Pancreas (tissue), 10 donors: ENCODE results near the gene BTD. TPM values are rescaled to one million over a fixed set of nuclear protein-coding genes. Genes with fewer than 3 reads are reported as not detected.

Experiments
- ATAC-seq, 4 donors: fragments of 200-7000 bp; cut with Tn5 transposase; one replicate each; pipeline versions ENCODE4 v1.8.0 to v1.9.1; 2020; ENCODE audit warnings: mild to moderate bottlenecking in 4 of 4, moderate library complexity in 4 of 4
- DNase-seq, 6 donors: peaks; one replicate each; pipeline ENCODE4 v3.0.0-alpha.2; 2020
- FAIRE-seq: peaks from 2 replicates; lab custom pipeline; 2012; peaks lifted over from hg19 to GRCh38; lab: Jason Lieb, UNC
- H3K27ac ChIP-seq, 4 donors: fragments of 200-600 bp; sonication (generic); 1 replicate in 3 of 4; 2 replicates in 1 of 4; pipeline versions ENCODE4 v1.5.0 to v1.8.0; 2020
- H3K27me3 ChIP-seq, 4 donors: fragments of 200-600 bp; one replicate each; pipeline ENCODE4 v1.8.0; 2021
- H3K36me3 ChIP-seq, 3 donors: fragments of 200-600 bp; sonication (generic) in 1 of 3; one replicate each; pipeline versions ENCODE4 v1.5.0 to v1.8.0; 2020 to 2021
- H3K4me1 ChIP-seq, 3 donors: fragments of 200-600 bp; one replicate each; pipeline ENCODE4 v1.8.0; 2021
- H3K4me3 ChIP-seq, 4 donors: fragments of 200-600 bp; sonication (generic) in 2 of 4; one replicate each; pipeline versions ENCODE4 v1.5.0 to v1.8.0; 2020 to 2021
- H3K9me3 ChIP-seq, 4 donors: fragments of 200-600 bp; one replicate each; pipeline ENCODE4 v1.8.0; 2021
- WGBS, 2 donors: extraction: QIAGEN DNeasy Blood & Tissue Kit; methylation state at CpG; one replicate each; pipeline ENCODE4 v1.1.7; 2013; 5-methylcytosine and 5-hydroxymethylcytosine counted together
- intact Hi-C, 3 donors: fragments of 100-400 bp; cut with DNase I; formaldehyde crosslinking; loops; one replicate each; pipeline versions ENCODE4 v1.11.1 to v1.14.2; 2022
- polyA plus RNA-seq, 2 donors: library from polyadenylated mRNA; stranded (reverse); fragments of 200-250 nt; gene quantifications; one replicate each; pipeline ENCODE4 v1.2.3, GENCODE V29; 2013
- total RNA-seq, 6 donors: library from RNA; stranded (reverse); fragmentation: NEBNext Ultra II Directional in 4 of 6; extraction: Animal tissue kit (Norgen Biotek cat#: 25700) in 4 of 6; gene quantifications; one replicate each; pipeline versions ENCODE4 v1.2.1 to v1.2.4, GENCODE V29; 2021 to 2023
- TF ChIP-seq, protein P1 (sequence below), 4 donors: fragments of 200-600 bp; sonication (generic) in 3 of 4; IDR thresholded peaks; one replicate each; pipeline versions ENCODE4 v1.5.0 to v1.8.0; 2021; ENCODE audit warnings: antibody characterized with exemption in 4 of 4
- donor health status: healthy with polysubstance abuse.
- donor health status: DM: no; HTN: no; CAD: no; lungs with moderate emphysema.
- donor health status: DM: no; HTN: no; CAD: no.
- donor health status: control.
- donor health status: control.
- donor health status: Bipolar disorder and iron deficiency.
- donor health status: DM: yes; HTN: yes; CAD: no.
- donor health status: DM: no; HTN: no; CAD: no.
- donor health status: DM: no; HTN: no; CAD: no.
- donor health status: DM: yes; HTN: yes; CAD: no.

The BTD gene
- total and polyA plus RNA-seq, 8 donors = 6.2 to 22.0 (median 15.6) TPM

DNA sequence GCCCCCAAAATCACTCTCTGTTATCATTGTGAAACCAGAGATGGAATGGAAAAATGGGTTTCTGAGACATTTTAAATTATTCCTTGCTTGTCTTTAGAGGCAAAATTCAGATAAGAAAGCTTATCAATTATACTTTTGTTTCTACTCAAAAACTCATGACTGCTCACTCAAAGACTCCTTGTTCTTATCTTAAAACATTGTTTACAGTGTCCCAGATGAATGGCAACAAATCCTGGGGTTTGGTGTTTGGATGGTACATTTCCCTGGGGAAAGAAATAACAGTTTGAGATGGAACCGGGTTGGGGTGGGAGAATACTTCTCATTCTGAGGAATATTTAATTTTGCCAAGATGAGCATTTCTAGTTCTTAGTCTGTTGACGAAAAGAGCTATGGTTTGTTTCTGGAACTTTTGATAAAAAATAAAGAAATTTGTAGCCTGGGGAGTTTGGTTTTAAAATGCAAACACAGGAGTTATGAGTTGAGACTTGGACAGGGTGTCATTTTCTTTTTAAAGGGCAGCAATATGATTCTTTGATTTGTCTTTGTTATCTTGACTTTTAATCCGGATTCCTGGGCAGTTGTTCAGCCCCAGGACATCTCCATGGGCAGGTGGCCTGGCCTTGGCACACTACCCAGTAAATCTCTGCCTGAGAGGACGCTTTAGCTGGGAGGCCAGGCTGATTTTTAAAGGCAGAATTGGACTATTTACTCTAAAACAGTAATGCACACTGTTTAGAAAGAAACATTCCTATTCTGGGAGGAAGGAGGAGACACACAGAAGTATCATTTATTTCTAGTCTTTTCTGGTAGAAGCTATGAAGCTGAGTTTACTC is 32.4 kb downstream of the BTD start:
- ATAC-seq (peak in 2 of 4 donors; percentile 21 to 26), DNase-seq (no peak), FAIRE-seq (no peak)
- intact Hi-C loops = no loop called here
- no peaks in the 10 kb centered on the region for H3K36me3 ChIP-seq
- H3K27me3 ChIP-seq = no peaks in the 10 kb centered on the region
- H3K27ac ChIP-seq = peak overlapping the region in 1 of 4 donors; percentile 38
- H3K9me3 ChIP-seq = no peaks in the 10 kb centered on the region
- TF ChIP-seq, protein P1, sequence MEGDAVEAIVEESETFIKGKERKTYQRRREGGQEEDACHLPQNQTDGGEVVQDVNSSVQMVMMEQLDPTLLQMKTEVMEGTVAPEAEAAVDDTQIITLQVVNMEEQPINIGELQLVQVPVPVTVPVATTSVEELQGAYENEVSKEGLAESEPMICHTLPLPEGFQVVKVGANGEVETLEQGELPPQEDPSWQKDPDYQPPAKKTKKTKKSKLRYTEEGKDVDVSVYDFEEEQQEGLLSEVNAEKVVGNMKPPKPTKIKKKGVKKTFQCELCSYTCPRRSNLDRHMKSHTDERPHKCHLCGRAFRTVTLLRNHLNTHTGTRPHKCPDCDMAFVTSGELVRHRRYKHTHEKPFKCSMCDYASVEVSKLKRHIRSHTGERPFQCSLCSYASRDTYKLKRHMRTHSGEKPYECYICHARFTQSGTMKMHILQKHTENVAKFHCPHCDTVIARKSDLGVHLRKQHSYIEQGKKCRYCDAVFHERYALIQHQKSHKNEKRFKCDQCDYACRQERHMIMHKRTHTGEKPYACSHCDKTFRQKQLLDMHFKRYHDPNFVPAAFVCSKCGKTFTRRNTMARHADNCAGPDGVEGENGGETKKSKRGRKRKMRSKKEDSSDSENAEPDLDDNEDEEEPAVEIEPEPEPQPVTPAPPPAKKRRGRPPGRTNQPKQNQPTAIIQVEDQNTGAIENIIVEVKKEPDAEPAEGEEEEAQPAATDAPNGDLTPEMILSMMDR (IDR thresholded peaks at IDR 0.05) = no peak
- 13 to 23% methylated on average over 4 of the region's 4 CpGs for WGBS, 2 donors
- peaks cover 0 to 26% (median 17%) of the 10 kb centered on the region in 3 donors for H3K4me1 ChIP-seq
- H3K4me3 ChIP-seq = no peak overlapping the region

DNA sequence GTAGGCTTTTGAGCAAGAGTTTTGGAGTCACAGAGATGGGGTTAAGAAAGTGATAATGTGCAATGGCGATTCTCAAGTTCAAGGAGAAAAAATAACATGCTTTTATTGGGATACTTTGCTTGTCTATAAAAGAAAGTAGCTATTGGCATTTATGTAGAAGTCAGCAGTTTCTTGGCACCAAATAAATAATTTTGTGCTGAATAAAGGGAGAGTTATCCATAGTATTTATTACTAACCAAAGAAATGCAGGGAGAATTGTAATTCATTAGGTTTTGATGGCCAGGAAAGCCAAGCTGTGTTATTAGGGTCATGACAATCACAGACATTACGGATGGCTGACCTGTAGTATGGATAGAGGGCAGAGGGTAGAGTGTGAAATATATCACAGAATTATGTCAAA is 33.1 kb downstream of the BTD start:
- Histone ChIP-seq H3K4me1 (peaks cover 0 to 26% (median 17%) of the 10 kb centered on the region in 3 donors), H3K27me3 (no peaks in the 10 kb centered on the region), H3K27ac (peak overlapping the region in 2 of 4 donors; percentile 6 to 9), H3K9me3 (no peaks in the 10 kb centered on the region), H3K36me3 (no peaks in the 10 kb centered on the region), H3K4me3 (no peak overlapping the region)
- intact Hi-C loops = no loop called here
- WGBS, 2 donors = 76 to 84% methylated on average over 2 of the region's 2 CpGs
- no peak for FAIRE-seq
- no peak for ATAC-seq
- no peak for DNase-seq
- TF ChIP-seq, protein P1 (IDR thresholded peaks at IDR 0.05) = no peak

DNA sequence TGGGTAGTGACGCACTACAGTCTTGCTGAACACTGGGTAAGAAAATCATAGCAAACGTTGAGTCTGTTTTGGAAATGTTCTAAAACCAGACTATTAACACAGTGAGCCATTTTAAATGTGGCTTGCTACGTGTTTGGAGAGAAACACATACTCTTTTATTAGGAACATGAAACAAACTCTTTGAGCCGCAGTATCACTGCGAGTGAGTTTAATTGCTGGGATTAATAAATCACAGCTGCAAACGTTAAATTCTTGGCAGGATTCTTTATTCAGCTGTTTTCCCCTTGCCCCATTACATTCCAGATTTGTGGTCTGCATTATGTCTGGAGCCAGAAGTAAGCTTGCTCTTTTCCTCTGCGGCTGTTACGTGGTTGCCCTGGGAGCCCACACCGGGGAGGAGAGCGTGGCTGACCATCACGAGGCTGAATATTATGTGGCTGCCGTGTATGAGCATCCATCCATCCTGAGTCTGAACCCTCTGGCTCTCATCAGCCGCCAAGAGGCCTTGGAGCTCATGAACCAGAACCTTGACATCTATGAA is 33.6 kb downstream of the BTD start:
- intact Hi-C loops = no loop called here
- peak overlapping the region in 2 of 4 donors; percentile 6 to 9 for H3K27ac ChIP-seq
- ATAC-seq = peak in 3 of 4 donors; percentile 26 to 40 (median 30)

DNA sequence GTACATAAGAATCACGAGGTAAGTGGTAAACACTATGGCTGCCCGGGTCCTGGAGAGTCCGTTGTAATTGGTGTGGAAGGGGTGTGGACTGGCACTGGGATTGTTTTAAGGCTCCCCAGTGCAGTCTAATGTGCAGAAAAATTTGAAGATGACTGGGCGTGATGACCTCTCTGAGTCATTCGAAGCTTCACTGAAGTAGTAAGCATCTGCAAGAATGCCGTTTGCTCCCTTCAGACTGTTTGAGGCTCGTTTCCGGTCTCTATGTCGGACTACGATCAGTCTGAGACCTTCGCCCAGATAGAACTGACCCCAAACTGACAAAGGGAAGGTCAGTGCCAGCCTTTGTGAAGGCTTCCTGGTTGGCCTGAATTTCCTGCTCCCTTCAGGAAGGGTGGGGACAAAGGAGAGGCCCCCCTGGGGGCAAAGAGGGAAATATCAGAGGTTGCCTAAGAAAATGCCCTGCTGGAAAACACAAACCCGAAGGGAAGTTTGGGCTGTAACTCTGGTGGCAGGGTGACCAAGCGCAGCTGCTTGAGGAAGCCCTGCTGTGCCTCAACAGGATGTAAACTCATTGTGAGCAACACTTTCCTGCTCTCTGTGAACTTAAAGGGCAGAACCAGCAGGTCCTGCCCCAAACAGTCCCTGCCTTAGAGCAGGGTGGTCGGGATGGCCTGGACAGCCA is 34.6 kb downstream of the BTD start:
- peak overlapping the region in 1 of 4 donors; percentile 39 for H3K27ac ChIP-seq
- H3K9me3 ChIP-seq = no peaks in the 10 kb centered on the region
- FAIRE-seq = no peak
- no peak overlapping the region for H3K4me3 ChIP-seq
- intact Hi-C loops = no loop called here
- H3K27me3 ChIP-seq = no peaks in the 10 kb centered on the region
- TF ChIP-seq, protein P1 (IDR thresholded peaks at IDR 0.05) = no peak
- WGBS, 2 donors = 85 to 88% methylated on average over 14 of the region's 14 CpGs
- ATAC-seq = peak in 3 of 4 donors; percentile 15 to 48 (median 30)
- peaks cover 0 to 18% (median 11%) of the 10 kb centered on the region in 3 donors for H3K4me1 ChIP-seq
- no peak for DNase-seq
- no peaks in the 10 kb centered on the region for H3K36me3 ChIP-seq

More for the DNA sequence above, 33.6 kb downstream of the BTD start:
- Histone ChIP-seq H3K27me3 (no peaks in the 10 kb centered on the region), H3K9me3 (no peaks in the 10 kb centered on the region), H3K4me3 (no peak overlapping the region), H3K4me1 (peaks cover 0 to 26% (median 17%) of the 10 kb centered on the region in 3 donors), H3K36me3 (no peaks in the 10 kb centered on the region)
- FAIRE-seq (no peak), DNase-seq (no peak)
- TF ChIP-seq, protein P1 (IDR thresholded peaks at IDR 0.05) = no peak
- WGBS, 2 donors = 68 to 80% methylated on average over 13 of the region's 13 CpGs
